KBM-7 (cell line): ENCODE measurements around the gene FOXC2.
A peak's percentile ranks its signal among the peaks of the same experiment; 100 is the strongest.

ENCODE experiments used
- DNase-seq: peaks from one replicate; pipeline ENCODE4 v3.0.0-alpha.2; 2015
- in situ Hi-C: fragments of 300-500 bp; cut with MboI; formaldehyde crosslinking; loops from 2 replicates; pipeline ENCODE4 v1.14.3; 2020; ENCODE audit warnings: low sequenced_read_pairs, low pct_unique_long_range_greater_than_20kb, mixed read lengths

The FOXC2 gene

DNA sequence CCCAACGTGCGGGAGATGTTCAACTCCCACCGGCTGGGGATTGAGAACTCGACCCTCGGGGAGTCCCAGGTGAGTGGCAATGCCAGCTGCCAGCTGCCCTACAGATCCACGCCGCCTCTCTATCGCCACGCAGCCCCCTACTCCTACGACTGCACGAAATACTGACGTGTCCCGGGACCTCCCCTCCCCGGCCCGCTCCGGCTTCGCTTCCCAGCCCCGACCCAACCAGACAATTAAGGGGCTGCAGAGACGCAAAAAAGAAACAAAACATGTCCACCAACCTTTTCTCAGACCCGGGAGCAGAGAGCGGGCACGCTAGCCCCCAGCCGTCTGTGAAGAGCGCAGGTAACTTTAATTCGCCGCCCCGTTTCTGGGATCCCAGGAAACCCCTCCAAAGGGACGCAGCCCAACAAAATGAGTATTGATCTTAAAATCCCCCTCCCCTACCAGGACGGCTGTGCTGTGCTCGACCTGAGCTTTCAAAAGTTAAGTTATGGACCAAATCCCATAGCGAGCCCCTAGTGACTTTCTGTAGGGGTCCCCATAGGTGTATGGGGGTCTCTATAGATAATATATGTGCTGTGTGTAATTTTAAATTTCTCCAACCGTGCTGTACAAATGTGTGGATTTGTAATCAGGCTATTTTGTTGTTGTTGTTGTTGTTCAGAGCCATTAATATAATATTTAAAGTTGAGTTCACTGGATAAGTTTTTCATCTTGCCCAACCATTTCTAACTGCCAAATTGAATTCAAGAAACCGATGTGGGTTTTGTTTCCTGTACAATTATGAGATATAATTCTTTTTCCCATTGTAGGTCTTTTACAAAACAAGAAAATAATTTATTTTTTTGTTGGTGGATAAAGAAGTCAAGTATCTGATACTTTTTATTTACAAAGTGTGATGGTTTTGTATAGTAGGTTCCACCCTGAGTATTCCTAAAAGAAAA is 2.3 kb downstream of the FOXC2 start:
- in situ Hi-C loops: loop anchor here (25.0 kb wide), 1 partner anchor 493 kb away; no protein-coding TSS in a partner anchor
- DNase-seq: no peak

DNA sequence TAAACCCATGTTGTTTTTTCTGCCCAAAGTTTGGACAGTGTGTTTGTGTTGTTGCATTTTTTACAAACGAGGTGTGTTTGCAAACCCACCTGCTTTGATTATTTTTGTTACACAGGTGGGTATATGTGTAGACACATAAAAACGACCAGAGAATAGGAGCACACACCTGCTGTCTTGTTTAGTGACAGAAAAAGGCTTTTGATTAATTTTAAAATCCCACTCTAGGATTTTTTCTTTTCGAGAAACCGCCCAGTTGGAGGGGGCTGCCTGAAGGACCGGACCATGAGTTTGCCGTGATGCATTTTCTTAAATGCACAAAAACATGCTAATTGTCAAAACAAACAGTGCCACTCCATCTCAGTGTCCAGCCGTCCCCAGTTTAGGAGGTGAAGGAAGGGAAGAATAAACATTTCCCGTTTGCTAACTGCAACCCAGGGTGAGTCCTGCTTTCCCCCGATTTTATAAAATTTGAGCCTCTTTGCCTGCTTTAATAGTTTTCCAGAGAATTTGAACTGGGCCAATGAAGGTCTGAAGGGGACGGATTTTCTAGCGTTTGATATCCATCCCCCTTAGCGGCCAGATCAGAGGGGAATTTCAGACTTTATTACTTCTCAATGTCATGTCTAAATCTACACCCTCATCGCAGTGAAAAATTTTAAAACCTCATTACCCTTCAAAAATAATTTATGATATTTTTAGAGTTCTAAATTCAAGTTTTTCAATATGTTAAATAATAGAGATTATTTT is 3.2 kb downstream of the FOXC2 start:
- in situ Hi-C loops: loop anchor here (25.0 kb wide), 1 partner anchor 492 kb away; no protein-coding TSS in a partner anchor
- DNase-seq: no peak

DNA sequence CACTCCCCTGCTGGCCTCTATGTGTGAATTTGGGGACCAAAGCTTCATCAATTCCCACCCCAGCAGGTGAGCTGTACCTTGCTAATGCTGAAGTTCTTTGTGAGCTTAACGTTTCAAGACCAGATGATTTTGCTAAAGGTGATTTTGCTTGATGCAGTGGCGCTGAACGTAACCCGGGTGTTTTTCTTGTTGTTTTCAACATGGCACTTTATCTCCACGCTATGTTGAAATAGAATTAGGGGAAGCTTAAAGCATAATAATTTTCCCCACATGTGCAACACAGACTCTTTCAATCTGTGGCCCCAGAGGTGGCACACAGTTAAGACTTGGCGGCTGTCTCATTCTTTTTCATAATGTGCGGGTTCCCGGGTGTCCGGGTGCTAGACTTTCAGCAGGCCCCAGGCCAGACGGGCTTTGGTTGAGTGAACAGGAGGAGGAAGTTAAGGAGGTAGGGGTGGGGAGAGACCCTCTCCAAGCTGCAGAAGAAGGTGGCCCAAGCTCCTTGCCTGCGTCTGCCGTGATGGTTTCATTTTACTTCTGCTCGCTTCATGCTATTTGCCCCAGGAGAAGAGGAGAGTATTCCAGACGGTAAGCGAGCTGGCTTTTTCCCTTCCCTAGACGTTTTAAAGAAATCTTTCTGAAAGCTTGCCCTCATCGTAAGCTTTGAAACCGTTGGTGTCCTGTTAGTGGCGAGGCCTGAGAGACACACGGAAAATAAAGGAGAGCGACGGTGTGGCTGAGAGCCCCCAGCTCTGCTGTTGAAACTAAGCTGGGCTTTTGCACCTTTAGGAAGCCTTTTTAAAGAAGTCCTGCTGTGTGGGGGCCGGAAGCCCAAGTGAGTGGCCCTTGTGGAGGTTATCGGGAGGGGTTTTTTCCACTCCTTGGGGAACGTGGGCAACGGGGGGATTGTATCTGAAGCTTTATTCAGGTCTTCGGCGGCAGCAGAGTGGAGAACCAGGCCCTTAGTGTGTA is 4.2 kb downstream of the FOXC2 start:
- in situ Hi-C loops: loop anchor here (25.0 kb wide), 1 partner anchor 491 kb away; no protein-coding TSS in a partner anchor
- no peak for DNase-seq

DNA sequence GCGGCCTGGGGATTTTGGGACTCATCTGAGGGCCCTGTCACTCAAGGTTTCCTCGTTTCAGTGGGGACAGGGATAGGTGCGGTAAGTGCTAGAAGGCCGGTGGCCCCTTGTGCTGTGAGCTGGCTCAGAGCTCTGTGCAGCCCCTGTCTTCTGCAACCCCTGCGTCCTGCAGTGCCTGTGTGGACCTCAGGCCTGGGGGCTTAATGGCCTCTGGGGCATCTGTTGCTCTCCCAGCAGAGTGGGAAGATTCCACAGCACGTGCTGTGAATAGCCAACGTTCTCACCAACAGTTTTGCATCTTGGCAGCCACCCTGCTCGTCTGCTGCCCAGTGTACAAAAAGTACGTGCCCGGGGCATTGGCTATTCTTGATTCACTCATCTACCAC is 4.9 kb downstream of the FOXC2 start:
- in situ Hi-C loops: loop anchor here (25.0 kb wide), 1 partner anchor 491 kb away; no protein-coding TSS in a partner anchor
- no peak for DNase-seq

DNA sequence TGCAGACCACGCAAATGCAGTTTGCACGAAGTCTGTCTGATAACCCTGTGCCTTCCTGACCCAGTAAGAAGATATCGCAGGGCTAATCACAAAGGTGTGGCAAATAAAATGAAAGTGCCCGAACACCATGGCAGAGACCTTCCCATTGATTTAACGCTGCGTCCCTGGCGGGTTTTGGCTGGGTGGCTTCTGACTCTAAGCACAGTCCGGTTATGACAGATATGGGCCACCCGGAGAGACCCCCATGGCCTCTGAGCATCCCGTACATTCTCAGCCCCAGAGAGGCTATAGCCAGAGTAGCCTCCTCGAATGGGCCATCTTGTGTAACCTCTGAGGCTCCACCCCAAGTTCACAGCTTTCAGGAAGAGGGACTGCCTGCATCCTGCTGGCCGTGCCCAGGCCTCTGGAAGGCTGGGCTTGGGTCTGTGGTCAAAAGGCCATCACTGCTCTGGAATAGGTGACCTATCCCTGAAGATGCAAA is 5.5 kb downstream of the FOXC2 start:
- in situ Hi-C loops: loop anchor here (25.0 kb wide), 1 partner anchor 490 kb away; no protein-coding TSS in a partner anchor
- no peak for DNase-seq

DNA sequence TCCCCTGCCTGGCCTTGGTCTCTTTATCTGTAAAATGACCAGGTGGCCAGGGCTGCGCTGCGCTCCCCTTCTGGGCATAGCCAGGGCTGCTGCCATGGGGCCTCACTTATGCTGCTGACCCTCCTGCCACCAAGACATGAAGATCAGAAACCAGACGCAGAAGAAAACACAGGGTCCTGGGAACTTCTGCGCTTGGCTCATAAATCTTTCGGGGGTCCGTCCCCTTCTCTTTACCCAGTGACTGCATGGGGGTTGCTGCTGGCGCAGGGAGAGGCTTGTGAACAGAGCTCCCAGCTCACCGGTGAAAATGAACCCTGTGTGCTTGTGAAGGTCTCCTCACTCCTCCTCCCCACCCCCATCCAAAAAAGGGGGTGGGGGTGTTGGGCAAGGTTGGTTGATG is 6.0 kb downstream of the FOXC2 start:
- in situ Hi-C loops: loop anchor here (25.0 kb wide), 1 partner anchor 490 kb away; no protein-coding TSS in a partner anchor
- DNase-seq: no peak

DNA sequence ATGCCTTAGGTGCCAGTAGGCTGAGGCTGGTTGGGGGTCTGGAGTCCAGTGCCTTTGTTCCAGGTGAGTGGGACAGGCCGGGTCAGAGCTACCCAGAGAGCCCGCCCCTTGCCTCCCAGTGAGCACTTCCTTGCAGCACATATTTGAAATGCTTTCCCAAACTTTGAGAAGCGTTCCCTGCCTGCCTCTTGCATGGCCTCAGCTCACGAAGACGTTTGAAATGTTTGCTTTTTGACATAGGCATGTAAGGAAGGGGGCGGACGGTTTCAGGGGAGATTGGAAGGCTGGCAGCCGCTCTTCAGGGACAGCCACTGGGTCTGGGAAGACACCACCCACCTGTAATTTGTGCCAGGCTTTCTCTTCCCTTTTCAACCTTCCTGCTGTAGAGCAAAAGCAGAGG is 6.6 kb downstream of the FOXC2 start:
- in situ Hi-C loops: loop anchor here (25.0 kb wide), 1 partner anchor 489 kb away; no protein-coding TSS in a partner anchor

DNA sequence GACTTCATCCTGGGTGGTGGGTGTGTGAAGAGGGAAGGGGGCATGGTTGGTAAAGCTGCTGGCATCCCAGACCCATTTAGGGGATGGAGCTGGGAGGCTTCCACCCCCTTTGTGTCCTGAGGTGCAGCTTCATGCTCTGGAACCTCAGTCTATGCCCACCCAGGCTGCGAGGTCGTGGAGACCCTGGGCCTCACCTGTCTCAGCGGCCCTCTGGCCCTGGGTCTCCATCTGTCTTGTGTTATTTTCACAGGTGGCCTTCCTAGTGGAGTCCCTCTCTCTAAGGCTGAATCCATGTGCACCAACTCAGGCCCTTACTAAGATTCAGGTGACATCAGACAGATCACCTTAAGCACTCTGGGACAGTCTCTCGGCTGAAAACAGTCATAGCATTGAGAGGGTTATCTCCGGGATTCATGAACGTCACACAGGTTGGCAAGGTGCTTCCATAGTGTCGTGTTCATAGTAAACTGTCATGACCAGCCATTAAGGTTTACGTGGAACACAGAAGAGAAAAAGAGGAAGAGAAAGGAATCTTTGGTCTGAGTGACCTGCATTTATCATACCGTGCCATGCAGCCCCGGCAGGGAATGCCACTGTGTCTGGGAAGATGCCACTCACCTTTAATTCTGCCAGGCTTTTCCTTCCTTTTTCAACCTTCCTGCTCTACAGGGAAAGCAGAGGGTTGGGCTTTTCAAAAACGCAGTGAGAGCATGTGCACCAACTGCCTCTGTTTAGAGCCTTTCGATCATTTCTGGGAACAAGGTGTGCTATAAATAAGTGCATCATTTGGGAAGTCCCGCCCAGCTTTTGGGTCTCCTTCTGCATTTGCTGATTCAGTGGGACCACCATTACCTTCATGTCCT is 7.2 kb downstream of the FOXC2 start:
- in situ Hi-C loops: loop anchor here (25.0 kb wide), 1 partner anchor 488 kb away; no protein-coding TSS in a partner anchor
- DNase-seq: no peak

More for the DNA sequence above, 6.6 kb downstream of the FOXC2 start:
- DNase-seq: no peak

DNA sequence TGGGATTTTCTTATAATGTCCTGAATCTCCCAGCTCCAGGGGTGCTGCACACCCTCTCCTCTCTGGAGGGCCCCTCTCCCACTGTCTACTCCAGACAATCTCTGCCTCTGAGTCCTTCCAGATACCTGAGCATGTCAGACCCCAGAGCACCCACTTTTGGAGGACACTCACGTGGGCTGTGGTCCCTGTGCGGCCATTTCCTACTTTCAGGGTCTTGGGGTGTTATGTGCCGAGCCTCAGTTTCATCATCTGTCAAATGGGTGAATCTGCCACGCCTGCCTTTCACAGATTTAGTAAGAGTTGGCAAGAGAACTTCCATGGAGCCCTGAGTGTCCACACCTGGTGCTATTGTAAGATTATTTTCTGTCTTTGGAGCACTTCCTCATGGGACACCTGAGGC is 8.0 kb downstream of the FOXC2 start:
- DNase-seq: no peak
- in situ Hi-C loops: loop anchor here (25.0 kb wide), 1 partner anchor 488 kb away; no protein-coding TSS in a partner anchor

DNA sequence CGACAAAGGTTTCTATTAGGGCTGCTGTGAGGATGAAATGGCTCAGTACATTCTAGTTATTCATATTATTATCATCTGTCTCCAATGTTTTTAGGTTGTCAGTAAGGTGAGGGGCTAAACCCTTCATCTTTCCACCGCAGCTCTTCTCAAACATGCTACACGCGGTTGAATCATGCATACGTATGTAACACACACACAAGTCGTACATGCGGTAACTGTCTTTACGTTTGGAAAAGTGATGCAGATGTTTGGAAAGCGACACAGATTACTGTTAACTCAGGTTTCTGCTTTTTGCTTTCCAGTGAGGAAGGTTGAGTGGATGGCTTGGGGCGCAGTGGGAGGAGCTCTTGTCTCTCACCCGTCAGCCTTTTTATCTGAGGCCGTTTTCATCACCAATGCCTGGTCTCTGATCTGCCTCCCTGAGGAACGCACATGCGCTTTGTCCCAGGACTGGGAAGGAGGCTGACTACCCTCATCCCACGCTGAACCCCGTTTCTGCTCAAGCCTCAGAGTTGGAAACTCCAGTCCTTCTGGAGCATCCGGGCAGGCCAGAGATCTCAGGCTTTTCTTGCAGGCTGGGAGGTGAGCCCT is 8.6 kb downstream of the FOXC2 start:
- in situ Hi-C loops: no loop called here

DNA sequence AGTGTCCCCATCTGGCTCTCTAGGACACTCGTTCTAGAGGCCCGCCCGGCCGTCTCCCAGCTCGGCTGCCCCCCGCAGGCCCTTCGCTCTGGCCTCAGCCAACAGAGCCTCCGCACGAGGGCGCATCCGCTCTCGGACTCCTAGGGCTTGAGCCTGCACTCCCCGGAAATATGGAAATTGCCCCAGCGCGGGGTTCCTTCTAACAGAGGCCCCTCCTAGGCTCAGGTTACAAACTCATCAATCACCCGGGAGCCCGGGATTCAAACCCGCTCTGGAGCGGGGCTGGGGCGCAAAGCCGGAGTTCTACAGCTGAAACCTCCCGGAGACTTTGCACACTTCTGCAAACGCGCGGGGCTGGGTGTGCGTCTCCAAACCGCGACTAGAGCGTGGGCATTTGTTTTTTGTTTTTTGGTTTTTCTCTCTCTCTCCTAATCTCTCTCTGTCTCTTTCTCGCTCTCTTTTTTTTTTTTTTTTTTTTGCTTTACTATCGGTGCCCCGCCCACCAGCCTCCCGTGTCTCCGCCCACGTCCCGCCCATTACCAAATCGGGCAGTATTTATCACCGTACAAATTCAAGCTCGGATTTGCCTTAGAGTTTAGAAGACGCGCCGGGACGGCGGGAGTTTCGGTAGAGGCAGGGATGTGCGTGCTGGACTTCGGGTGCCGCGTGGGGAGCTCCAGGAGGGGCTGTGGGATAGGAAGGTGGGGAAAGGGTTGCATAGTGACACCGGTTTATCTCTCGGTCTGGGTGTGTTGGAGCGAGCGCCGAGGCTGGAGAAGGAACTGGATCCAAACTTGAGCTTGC is 9.3 kb downstream of the FOXC2 start:
- in situ Hi-C loops: no loop called here
- peak; percentile 52 for DNase-seq

More for the DNA sequence above, 8.6 kb downstream of the FOXC2 start:
- no peak for DNase-seq

DNA sequence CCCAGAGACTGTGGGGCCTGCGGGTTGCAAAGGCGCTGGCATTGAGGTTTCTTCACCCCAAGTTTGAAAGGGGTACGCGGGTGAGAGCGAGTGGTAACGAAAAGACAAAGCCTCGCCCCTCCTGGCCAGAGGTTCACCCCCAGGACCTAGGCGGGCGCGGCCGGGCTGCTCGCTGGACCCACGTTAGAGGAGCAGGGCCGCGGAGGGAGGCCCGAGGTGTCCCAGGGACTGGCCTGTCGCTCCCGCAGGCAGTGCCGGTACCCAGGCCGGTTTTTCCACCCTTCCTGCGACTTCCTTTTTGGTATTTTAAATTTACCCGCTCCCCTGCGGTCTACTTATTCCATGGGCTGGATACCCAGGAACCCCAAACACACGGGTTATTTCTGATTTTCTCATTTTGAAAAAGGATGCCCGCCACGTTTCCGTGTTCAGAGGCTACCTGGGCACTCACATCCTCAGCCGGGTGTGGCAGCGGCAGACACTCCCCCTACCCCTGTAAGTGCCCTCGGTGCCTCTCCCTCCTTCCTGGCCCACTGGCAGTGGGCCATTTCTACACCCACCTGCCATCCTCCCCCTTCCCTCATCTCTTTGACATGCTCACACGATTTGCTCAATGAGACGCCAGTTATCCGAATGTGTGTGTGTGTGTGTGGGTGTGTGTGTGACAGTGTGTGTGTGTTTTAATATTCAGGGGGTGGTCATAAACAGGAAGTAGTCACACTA is 10.1 kb downstream of the FOXC2 start:
- in situ Hi-C loops: no loop called here
- no peak for DNase-seq

DNA sequence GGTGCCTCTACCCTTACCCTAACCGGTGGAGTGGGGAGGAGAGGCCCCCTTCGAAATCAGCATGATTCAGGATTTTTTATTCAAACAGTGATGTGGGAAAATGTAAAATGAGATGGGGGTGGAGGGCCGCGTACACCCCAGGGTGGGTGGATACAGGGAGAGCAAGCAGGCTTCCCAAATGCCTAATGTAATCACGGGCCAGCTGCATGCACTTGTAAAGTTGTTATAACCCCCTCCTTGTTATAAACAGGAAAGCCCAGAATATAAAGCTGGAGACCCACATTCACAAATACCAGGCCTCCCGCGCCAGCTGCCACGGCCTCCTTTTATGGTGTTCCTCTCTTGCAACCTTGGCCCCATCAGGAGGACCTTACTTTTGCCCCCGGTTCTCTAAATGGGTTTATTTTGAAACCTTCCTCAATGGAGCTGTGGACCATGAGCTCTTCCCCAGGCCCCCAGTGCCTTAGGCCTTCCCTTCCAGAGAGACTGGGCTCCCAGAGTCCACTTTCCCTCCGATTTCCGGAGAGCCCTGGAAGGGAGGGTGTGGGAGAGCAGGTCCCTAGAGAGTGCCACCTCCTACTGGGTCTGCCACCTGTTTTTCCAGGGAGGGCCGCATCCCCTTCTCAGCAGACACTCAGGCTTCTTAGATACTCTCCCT is 10.8 kb downstream of the FOXC2 start:
- in situ Hi-C loops: no loop called here
- DNase-seq: no peak

DNA sequence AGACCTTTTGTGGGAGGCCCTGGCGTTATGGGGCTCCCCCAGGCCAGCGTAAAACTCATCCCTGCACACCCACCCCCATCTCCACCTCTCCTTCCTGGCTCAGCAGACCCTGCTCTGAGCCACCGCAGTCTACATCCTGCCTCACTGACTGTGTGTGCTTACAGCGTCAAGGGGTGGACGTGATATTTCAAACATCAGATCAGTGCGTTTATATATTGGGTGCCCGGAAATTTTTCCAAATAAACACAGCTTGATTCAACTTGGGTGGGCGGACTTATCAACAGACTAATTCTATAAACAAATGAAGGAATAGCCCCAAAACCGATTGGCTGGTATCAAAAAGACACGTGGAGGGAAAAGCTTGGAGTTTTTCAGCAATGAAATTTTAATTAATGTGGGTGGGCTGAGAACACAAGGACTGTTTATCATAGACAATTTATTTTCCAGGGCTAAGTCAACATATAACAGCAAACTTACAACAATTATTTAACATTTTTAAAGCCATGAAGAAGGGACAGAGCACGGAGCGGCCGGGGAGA is 11.5 kb downstream of the FOXC2 start, which contains the start of gene FOXL1:
TSS of gene FOXL1 (plus strand) at position 489 of the 539 bp plus-strand sequence. CDS start 175 bp downstream, outside the sequence.
- no peak for DNase-seq
- in situ Hi-C loops: no loop called here
